ENCODE results near the gene PEX16.

- TF ChIP-seq EP300 (IDR thresholded peaks at IDR 0.05; ENCODE audit: borderline replicate concordance), result no peak
- no peak for TF ChIP-seq YY1 (IDR thresholded peaks at IDR 0.05; ENCODE audit: low read depth)
These were observed 44.1 kb upstream of the PEX16 start for GRCh38 chr11:45961751-45962240.
